ENCODE data around the gene PRKG1.

PRKG1 gene

DNA sequence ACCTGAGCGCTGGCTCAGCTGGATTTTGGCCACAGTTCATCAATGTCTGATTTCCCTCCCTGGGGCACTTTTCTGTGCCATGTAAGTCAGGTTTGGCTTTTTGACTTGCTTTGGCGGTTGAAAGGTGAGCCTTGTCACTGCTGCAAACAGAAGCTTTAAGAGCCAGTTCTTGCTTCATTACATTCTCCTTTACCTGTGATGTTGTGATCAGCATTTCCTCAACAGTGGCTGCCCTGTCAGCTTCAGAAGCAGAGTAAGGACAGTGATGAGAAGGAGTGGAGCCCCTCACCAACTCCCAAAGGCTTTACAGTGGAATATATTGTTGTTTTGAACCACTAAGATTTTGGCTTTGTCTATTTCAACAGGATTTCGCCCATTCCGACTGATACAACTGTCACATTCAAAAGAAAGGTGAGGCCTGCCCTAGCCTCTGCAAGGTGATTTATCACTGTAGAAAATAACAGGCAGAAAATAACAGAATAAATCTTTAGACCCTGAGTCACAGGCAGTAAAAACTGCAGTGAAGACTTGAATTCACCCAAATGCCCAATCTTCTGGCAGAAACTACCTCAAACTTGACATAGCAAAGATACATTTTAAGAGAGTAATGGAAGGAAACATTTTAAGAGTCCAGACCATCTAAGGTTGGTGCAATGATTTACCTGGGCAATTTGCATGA lies 1226.5 kb downstream of the PRKG1 start:
- no peak overlapping the region for H3K27ac ChIP-seq (ENCODE audit: low read length)
- H3K36me3 ChIP-seq (ENCODE audit: control insufficient read depth, insufficient read depth, low read length) = no peaks in the 10 kb centered on the region
- H3K27me3 ChIP-seq (ENCODE audit: control insufficient read depth, insufficient read depth, low read length) = no peaks in the 10 kb centered on the region
- DNase-seq (ENCODE audit: low read depth, low spot score) = no peak
- WGBS (ENCODE audit: insufficient coverage, insufficient read length) = no CpG with 5 or more reads among the region's 4 CpGs
- H3K4me3 ChIP-seq (ENCODE audit: low read length) = no peak overlapping the region
- H3K4me1 ChIP-seq (ENCODE audit: control insufficient read depth, insufficient read depth, low read length) = no peaks in the 10 kb centered on the region
- H3K9me3 ChIP-seq (ENCODE audit: control insufficient read depth, insufficient read depth, low read length) = no peaks in the 10 kb centered on the region

DNA sequence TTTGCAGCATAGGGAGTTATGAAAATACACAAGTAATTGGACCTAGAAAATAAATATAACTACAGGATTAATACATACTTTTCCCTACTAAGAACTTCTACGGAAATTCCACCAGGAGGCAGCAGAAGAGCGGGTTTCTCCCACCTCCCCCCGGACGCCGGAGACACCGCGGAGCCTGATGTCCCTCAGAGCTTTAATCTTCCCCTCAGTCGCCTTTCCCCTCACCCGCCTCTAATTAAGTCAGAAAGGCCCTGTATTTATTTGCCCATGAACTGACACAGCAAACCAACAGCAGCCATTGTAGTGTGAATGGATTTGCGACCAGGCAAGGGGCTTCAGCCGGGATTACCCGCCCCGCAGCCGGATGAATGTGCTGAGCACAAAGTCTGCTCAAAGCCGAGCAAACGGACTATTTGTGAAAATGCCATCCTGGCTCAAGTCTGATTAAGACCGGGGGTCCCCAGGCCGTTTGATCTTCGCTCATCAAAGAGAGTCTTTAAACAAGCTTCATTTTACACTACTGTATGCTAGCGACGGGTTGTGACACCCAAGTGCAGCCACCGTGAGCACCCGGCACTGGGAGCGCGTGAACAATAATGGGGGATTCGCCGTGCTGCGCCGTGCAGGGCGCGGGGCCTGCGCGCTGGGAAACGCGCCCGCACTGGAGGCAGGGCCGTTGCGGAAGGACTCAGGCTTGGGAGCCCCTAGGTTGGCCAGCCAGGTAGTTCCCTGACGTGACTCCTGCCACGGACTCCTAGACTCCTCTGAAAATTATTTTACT lies 1234.2 kb downstream of the PRKG1 start:
- 0 out of 2 replicates have a peak, but pooled peaks cover 2% of the 10 kb centered on the region for H3K4me1 ChIP-seq (ENCODE audit: control insufficient read depth, insufficient read depth, low read length)
- H3K27me3 ChIP-seq (ENCODE audit: control insufficient read depth, insufficient read depth, low read length) = peaks cover 28% of the 10 kb centered on the region
- no peaks in the 10 kb centered on the region for H3K9me3 ChIP-seq (ENCODE audit: control insufficient read depth, insufficient read depth, low read length)
- no peak overlapping the region for H3K27ac ChIP-seq (ENCODE audit: low read length)
- H3K36me3 ChIP-seq (ENCODE audit: control insufficient read depth, insufficient read depth, low read length) = no peaks in the 10 kb centered on the region
- peak overlapping the region; percentile 28; the same call in 1 of the 2 replicates for H3K4me3 ChIP-seq (ENCODE audit: low read length)
- WGBS (ENCODE audit: insufficient coverage, insufficient read length) = no CpG with 5 or more reads among the region's 40 CpGs
- DNase-seq (ENCODE audit: low read depth, low spot score) = no peak

- 100% methylated on average over 1 of the region's 3 CpGs for WGBS (ENCODE audit: insufficient coverage, insufficient read length)
- DNase-seq (ENCODE audit: low read depth, low spot score) = no peak
Measured at GRCh38 chr10:52312942-52313255, 1238.6 kb downstream of the PRKG1 start.

DNA sequence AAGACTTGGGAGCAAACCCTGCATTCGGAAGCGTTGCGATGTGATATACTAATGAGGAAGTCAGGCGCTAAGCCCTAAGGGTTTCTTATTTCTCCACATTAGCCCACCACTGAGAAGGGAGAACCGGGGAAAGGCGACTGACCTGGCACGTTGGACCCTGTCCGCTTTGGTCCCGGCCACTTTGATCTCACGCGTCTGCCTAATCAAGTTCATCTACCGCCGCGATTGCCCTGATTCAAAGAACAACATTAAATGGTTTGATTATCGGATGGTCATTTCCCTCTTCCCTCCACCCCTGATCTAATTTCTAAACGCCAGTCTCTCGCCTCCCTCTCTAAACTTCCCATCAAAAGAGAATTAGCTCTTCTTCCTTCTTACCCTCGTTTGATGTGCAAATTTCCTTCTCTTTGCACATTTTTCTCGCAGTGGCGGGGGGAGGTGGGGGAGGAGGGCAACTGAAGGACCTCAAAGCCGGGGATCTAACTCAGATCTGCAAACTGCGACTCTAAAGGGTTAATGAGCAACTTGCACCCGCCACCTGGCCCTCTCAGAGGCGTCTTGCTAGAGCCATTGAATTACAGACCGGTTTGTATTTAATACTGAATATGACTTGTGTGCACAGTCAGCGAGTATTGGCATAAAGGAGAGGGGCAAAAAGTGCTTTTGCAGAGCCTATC lies 1239.1 kb downstream of the PRKG1 start:
- no CpG with 5 or more reads among the region's 26 CpGs for WGBS (ENCODE audit: insufficient coverage, insufficient read length)
- peaks cover 48% of the 10 kb centered on the region for H3K27me3 ChIP-seq (ENCODE audit: control insufficient read depth, insufficient read depth, low read length)
- no peaks in the 10 kb centered on the region for H3K36me3 ChIP-seq (ENCODE audit: control insufficient read depth, insufficient read depth, low read length)
- peak overlapping the region; percentile 48; the same call in 1 of the 2 replicates for H3K4me3 ChIP-seq (ENCODE audit: low read length)
- H3K9me3 ChIP-seq (ENCODE audit: control insufficient read depth, insufficient read depth, low read length) = no peaks in the 10 kb centered on the region
- H3K4me1 ChIP-seq (ENCODE audit: control insufficient read depth, insufficient read depth, low read length) = 0 out of 2 replicates have a peak, but pooled peaks cover 4% of the 10 kb centered on the region
- DNase-seq (ENCODE audit: low read depth, low spot score) = no peak
- H3K27ac ChIP-seq (ENCODE audit: low read length) = no peak overlapping the region

More at GRCh38 chr10:52312942-52313255, 1238.6 kb downstream of the PRKG1 start:
- Histone ChIP-seq H3K4me3 (ENCODE audit: low read length) (no peak overlapping the region), H3K27ac (ENCODE audit: low read length) (no peak overlapping the region), H3K36me3 (ENCODE audit: control insufficient read depth, insufficient read depth, low read length) (no peaks in the 10 kb centered on the region), H3K4me1 (ENCODE audit: control insufficient read depth, insufficient read depth, low read length) (0 out of 2 replicates have a peak, but pooled peaks cover 4% of the 10 kb centered on the region), H3K9me3 (ENCODE audit: control insufficient read depth, insufficient read depth, low read length) (no peaks in the 10 kb centered on the region), H3K27me3 (ENCODE audit: control insufficient read depth, insufficient read depth, low read length) (peaks cover 48% of the 10 kb centered on the region)

DNA sequence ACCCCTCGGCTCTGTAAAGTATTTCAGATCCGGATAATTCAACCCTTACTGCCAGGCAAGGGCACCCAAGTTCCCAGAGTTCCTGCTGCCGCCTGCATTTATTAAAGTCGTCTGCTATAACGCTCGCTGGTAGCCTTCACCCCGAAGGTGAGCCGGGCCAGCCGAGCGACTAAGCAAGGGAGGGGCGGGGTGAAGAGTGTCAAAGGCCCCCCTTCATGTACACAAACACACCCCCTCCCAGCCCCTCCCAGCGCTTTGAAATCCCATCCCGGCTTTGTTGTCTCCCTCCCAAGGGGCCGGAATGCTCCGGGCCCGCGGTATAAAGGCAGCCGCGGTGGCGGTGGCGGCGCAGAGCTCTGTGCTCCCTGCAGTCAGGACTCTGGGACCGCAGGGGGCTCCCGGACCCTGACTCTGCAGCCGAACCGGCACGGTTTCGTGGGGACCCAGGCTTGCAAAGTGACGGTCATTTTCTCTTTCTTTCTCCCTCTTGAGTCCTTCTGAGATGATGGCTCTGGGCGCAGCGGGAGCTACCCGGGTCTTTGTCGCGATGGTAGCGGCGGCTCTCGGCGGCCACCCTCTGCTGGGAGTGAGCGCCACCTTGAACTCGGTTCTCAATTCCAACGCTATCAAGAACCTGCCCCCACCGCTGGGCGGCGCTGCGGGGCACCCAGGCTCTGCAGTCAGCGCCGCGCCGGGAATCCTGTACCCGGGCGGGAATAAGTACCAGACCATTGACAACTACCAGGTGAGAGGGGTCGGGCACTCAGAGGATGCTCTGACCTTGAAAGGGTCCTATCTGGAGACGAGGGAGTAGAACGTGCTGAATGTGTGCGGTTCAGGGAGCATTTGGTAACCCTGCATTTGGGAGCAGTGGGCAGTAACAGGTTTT lies 1239.9 kb downstream of the PRKG1 start, which contains the start of gene DKK1:
TSS of gene DKK1 (plus strand) at position 349 of the 889 bp plus-strand sequence. CDS start at position 503, 154 bp downstream.
- Histone ChIP-seq H3K4me1 (ENCODE audit: control insufficient read depth, insufficient read depth, low read length) (0 out of 2 replicates have a peak, but pooled peaks cover 4% of the 10 kb centered on the region), H3K27ac (ENCODE audit: low read length) (no peak within 1 kb of the TSS), H3K36me3 (ENCODE audit: control insufficient read depth, insufficient read depth, low read length) (no peaks in the 10 kb centered on the region), H3K27me3 (ENCODE audit: control insufficient read depth, insufficient read depth, low read length) (peaks cover 46% of the 10 kb centered on the region), H3K4me3 (ENCODE audit: low read length) (peak within 1 kb of the TSS; percentile 48; the same call in 1 of the 2 replicates), H3K9me3 (ENCODE audit: control insufficient read depth, insufficient read depth, low read length) (no peaks in the 10 kb centered on the region)
- WGBS (ENCODE audit: insufficient coverage, insufficient read length) = no CpG with 5 or more reads among the region's 55 CpGs
- DNase-seq (ENCODE audit: low read depth, low spot score) = peak; percentile 61

GRCh38 chr10:52314822-52315552 lies 1240.7 kb downstream of the PRKG1 start:
- WGBS (ENCODE audit: insufficient coverage, insufficient read length) = no CpG with 5 or more reads among the region's 36 CpGs
- peaks cover 38% of the 10 kb centered on the region for H3K27me3 ChIP-seq (ENCODE audit: control insufficient read depth, insufficient read depth, low read length)
- H3K36me3 ChIP-seq (ENCODE audit: control insufficient read depth, insufficient read depth, low read length) = no peaks in the 10 kb centered on the region

GRCh38 chr10:52316001-52316400 lies 1241.7 kb downstream of the PRKG1 start:
- DNase-seq (ENCODE audit: low read depth, low spot score) = no peak
- WGBS (ENCODE audit: insufficient coverage, insufficient read length) = no CpG with 5 or more reads among the region's 1 CpG
- H3K4me3 ChIP-seq (ENCODE audit: low read length) = no peak overlapping the region
- 0 out of 2 replicates have a peak, but pooled peaks cover 4% of the 10 kb centered on the region for H3K4me1 ChIP-seq (ENCODE audit: control insufficient read depth, insufficient read depth, low read length)
- no peak overlapping the region for H3K27ac ChIP-seq (ENCODE audit: low read length)
- H3K27me3 ChIP-seq (ENCODE audit: control insufficient read depth, insufficient read depth, low read length) = peaks cover 32% of the 10 kb centered on the region
- H3K9me3 ChIP-seq (ENCODE audit: control insufficient read depth, insufficient read depth, low read length) = no peaks in the 10 kb centered on the region
- H3K36me3 ChIP-seq (ENCODE audit: control insufficient read depth, insufficient read depth, low read length) = no peaks in the 10 kb centered on the region

More at GRCh38 chr10:52314822-52315552, 1240.7 kb downstream of the PRKG1 start:
- Histone ChIP-seq H3K4me1 (ENCODE audit: control insufficient read depth, insufficient read depth, low read length) (0 out of 2 replicates have a peak, but pooled peaks cover 4% of the 10 kb centered on the region), H3K27ac (ENCODE audit: low read length) (no peak overlapping the region), H3K9me3 (ENCODE audit: control insufficient read depth, insufficient read depth, low read length) (no peaks in the 10 kb centered on the region), H3K4me3 (ENCODE audit: low read length) (peak overlapping the region; percentile 31; the same call in 1 of the 2 replicates)
- no peak for DNase-seq (ENCODE audit: low read depth, low spot score)

DNA sequence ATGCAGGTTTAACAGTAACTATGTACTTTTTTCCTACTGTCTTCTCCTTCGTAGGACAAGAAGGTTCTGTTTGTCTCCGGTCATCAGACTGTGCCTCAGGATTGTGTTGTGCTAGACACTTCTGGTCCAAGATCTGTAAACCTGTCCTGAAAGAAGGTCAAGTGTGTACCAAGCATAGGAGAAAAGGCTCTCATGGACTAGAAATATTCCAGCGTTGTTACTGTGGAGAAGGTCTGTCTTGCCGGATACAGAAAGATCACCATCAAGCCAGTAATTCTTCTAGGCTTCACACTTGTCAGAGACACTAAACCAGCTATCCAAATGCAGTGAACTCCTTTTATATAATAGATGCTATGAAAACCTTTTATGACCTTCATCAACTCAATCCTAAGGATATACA lies 1242.2 kb downstream of the PRKG1 start:
- H3K27ac ChIP-seq (ENCODE audit: low read length) = no peak overlapping the region
- H3K36me3 ChIP-seq (ENCODE audit: control insufficient read depth, insufficient read depth, low read length) = no peaks in the 10 kb centered on the region
- H3K4me3 ChIP-seq (ENCODE audit: low read length) = no peak overlapping the region
- 0 out of 2 replicates have a peak, but pooled peaks cover 4% of the 10 kb centered on the region for H3K4me1 ChIP-seq (ENCODE audit: control insufficient read depth, insufficient read depth, low read length)
- no peak for DNase-seq (ENCODE audit: low read depth, low spot score)
- peaks cover 28% of the 10 kb centered on the region for H3K27me3 ChIP-seq (ENCODE audit: control insufficient read depth, insufficient read depth, low read length)
- H3K9me3 ChIP-seq (ENCODE audit: control insufficient read depth, insufficient read depth, low read length) = no peaks in the 10 kb centered on the region
- WGBS (ENCODE audit: insufficient coverage, insufficient read length) = no CpG with 5 or more reads among the region's 4 CpGs

DNA sequence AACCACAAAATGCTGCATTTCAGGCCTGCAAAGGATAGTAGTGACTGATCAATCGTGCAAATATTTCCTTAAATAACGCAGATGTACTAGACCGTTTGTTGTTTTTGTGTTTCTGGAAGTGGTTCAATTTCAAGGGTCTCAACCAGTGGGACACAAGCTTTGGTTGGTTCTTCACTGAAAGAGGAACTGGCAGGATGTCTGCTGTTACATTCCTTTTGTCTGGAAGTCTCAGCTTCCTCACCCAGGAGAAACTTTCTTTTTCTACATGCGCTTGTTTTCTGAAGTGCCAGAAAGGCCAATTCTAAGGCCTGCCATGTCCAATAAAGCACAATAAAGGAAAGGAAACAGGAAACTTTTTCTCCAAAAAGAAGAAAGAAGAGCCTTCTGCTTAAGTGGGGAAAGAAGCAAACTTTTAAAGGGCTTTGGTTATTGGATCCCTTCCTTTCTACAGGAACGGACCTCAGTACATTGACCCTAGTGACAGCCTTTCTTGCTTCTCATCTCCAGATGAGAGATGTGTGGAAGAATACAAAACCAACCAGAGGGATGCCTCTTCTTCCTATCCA lies 1243.9 kb downstream of the PRKG1 start:
- peaks cover 22% of the 10 kb centered on the region for H3K27me3 ChIP-seq (ENCODE audit: control insufficient read depth, insufficient read depth, low read length)
- no peak overlapping the region for H3K27ac ChIP-seq (ENCODE audit: low read length)
- no peaks in the 10 kb centered on the region for H3K36me3 ChIP-seq (ENCODE audit: control insufficient read depth, insufficient read depth, low read length)
- WGBS (ENCODE audit: insufficient coverage, insufficient read length) = no CpG with 5 or more reads among the region's 5 CpGs
- 0 out of 2 replicates have a peak, but pooled peaks cover 2% of the 10 kb centered on the region for H3K4me1 ChIP-seq (ENCODE audit: control insufficient read depth, insufficient read depth, low read length)
- no peak for DNase-seq (ENCODE audit: low read depth, low spot score)
- no peaks in the 10 kb centered on the region for H3K9me3 ChIP-seq (ENCODE audit: control insufficient read depth, insufficient read depth, low read length)
- no peak overlapping the region for H3K4me3 ChIP-seq (ENCODE audit: low read length)
